Common myeloid progenitor, CD34-positive (primary cell): Measurements from ENCODE around the gene HLA-B. TPM values are rescaled to one million over a fixed set of nuclear protein-coding genes. Genes with fewer than 3 reads are reported as not detected.
A peak's percentile ranks its signal among the peaks of the same experiment; 100 is the strongest.
"Not testable (repeated sequence)": the region's sequence is repeated elsewhere in the genome, so short reads cannot be mapped to it uniquely, and the experiment has no call there.

Experiments used
- CTCF ChIA-PET: fragments of 350-600 bp; sonication (Branson Sonifier 250); formaldehyde crosslinking; loops from one replicate; lab custom pipeline; 2021; ENCODE audit warnings: antibody characterized with exemption; lab: Charles Lee
- POLR2A ChIA-PET: fragments of 350-600 bp; sonication (Branson Sonifier 250); formaldehyde crosslinking; loops from one replicate; lab custom pipeline; 2021; ENCODE audit warnings: antibody characterized with exemption; lab: Charles Lee
- DNase-seq, 3 donors: peaks; one replicate each; pipeline versions ENCODE4 v3.0.0 to v3.0.0-alpha.2; 2013
- H3K27ac ChIP-seq, 2 experiments: 1 replicate in 1 of 2; 2 replicates in 1 of 2; pipeline ENCODE4 v1.7.0; 2013; ENCODE audit warnings: inconsistent platforms in 2 of 2, low read length in 2 of 2, mild to moderate bottlenecking in 2 of 2, low read depth in 1 of 2, moderate library complexity in 1 of 2; ENCODE audit not compliant: severe bottlenecking in 2 of 2, insufficient read depth in 1 of 2, poor library complexity in 1 of 2
- H3K27me3 ChIP-seq, 5 experiments: replicated peaks in 2 of 5; 1 replicate in 3 of 5; 2 replicates in 2 of 5; pipeline versions ENCODE4 v1.6.1 to v1.7.0; 2013; ENCODE audit warnings: low read length in 4 of 5, mild to moderate bottlenecking in 2 of 5, moderate library complexity in 2 of 5, inconsistent platforms in 1 of 5; ENCODE audit not compliant: insufficient read depth in 5 of 5, control insufficient read depth in 4 of 5
- H3K36me3 ChIP-seq, 4 experiments: 1 replicate in 2 of 4; 2 replicates in 2 of 4; pipeline versions ENCODE4 v1.6.1 to v1.7.0; 2013; ENCODE audit warnings: low read length in 3 of 4, control low read depth in 1 of 4, mild to moderate bottlenecking in 1 of 4; ENCODE audit not compliant: control insufficient read depth in 4 of 4, insufficient read depth in 4 of 4
- H3K4me1 ChIP-seq, 4 experiments: 1 replicate in 3 of 4; 2 replicates in 1 of 4; pipeline versions ENCODE4 v1.6.1 to v1.7.1; 2013; ENCODE audit warnings: low read length in 3 of 4, mild to moderate bottlenecking in 3 of 4, control low read depth in 1 of 4, inconsistent platforms in 1 of 4, moderate library complexity in 1 of 4; ENCODE audit not compliant: control insufficient read depth in 4 of 4, insufficient read depth in 4 of 4; ENCODE audit errors: control extremely low read depth in 1 of 4
- H3K4me3 ChIP-seq, 7 experiments: 1 replicate in 4 of 7; 2 replicates in 3 of 7; pipeline versions ENCODE4 v1.5.1 to v1.7.0; 2013; ENCODE audit warnings: mild to moderate bottlenecking in 7 of 7, low read length in 6 of 7, moderate library complexity in 6 of 7, inconsistent platforms in 2 of 7, low read depth in 2 of 7, control low read depth in 1 of 7; ENCODE audit not compliant: insufficient read depth in 4 of 7, control insufficient read depth in 1 of 7; ENCODE audit errors: extremely low read depth in 1 of 7
- H3K9me3 ChIP-seq, 5 experiments: 1 replicate in 4 of 5; 2 replicates in 1 of 5; pipeline versions ENCODE4 v1.6.1 to v1.7.1; 2013; ENCODE audit warnings: low read length in 4 of 5, mild to moderate bottlenecking in 2 of 5, inconsistent platforms in 1 of 5, low read depth in 1 of 5, moderate library complexity in 1 of 5; ENCODE audit not compliant: control insufficient read depth in 4 of 5, insufficient read depth in 2 of 5; ENCODE audit errors: control extremely low read depth in 1 of 5
- WGBS: methylation state at CpG from one replicate; pipeline ENCODE4 v1.1.5; 2013; ENCODE audit not compliant: insufficient coverage; 5-methylcytosine and 5-hydroxymethylcytosine counted together
- polyA plus RNA-seq: library from polyadenylated mRNA; unstranded; fragments of 120-200 nt; gene quantifications from one replicate; pipeline ENCODE4 v1.2.1, GENCODE V29; 2013

Gene HLA-B
- 2,219 TPM for polyA plus RNA-seq

- ChIA-PET POLR2A (interaction anchor here (0.7 to 1.1 kb wide), 2 partner anchors 73 to 85 kb away, joined by 3 to 4 read pairs; partner anchors contain the start of gene HLA-C), CTCF (no interaction called here)
- Histone ChIP-seq H3K27me3 (no peaks in the 10 kb centered on the region), H3K9me3 (no peaks in the 10 kb centered on the region), H3K36me3 (peaks cover 6 to 27% (median 22%) of the 10 kb centered on the region in 4 experiments), H3K4me1 (peaks cover 4 to 37% (median 19%) of the 10 kb centered on the region in 4 experiments), H3K27ac (peak within 1 kb of the TSS; percentile 61 to 92), H3K4me3 (peak within 1 kb of the TSS; percentile 61 to 87 (median 75))
- peak; percentile 92 to 98 (median 94) for DNase-seq
- WGBS, result 0% methylated on average over 4 of the region's 39 CpGs
Observed at GRCh38 chr6:31356946-31357466, at the start of gene HLA-B. TSS of gene HLA-B (minus strand) at chr6:31357179. CDS start at chr6:31357158, 21 bp downstream.

- WGBS, result 88% methylated on average over 1 of the region's 5 CpGs
- no peak for DNase-seq
- Histone ChIP-seq H3K4me1 (peaks cover 4 to 39% (median 32%) of the 10 kb centered on the region in 4 experiments), H3K27me3 (no peaks in the 10 kb centered on the region), H3K4me3 (no peak overlapping the region), H3K9me3 (no peaks in the 10 kb centered on the region), H3K27ac (no peak overlapping the region), H3K36me3 (peaks cover 1 to 7% (median 4%) of the 10 kb centered on the region in 4 experiments)
- POLR2A ChIA-PET, result interaction anchor here (0.6 kb wide), 1 partner anchor 137 kb away, joined by 3 read pairs; no protein-coding TSS in a partner anchor
- CTCF ChIA-PET, result interaction anchor here (1.0 kb wide), 1 partner anchor 36 kb away, joined by 4 read pairs; no protein-coding TSS in a partner anchor
Observed at GRCh38 chr6:31405996-31406395, 49.0 kb upstream of the HLA-B start.

GRCh38 chr6:31404061-31404364 lies 47.0 kb upstream of the HLA-B start:
- H3K36me3 ChIP-seq, POLR2A ChIA-PET, DNase-seq, H3K27me3 ChIP-seq, H3K9me3 ChIP-seq: not testable (repeated sequence)
- 21% methylated on average over 10 of the region's 13 CpGs for WGBS
- CTCF ChIA-PET, result interaction anchor here (2.2 to 11.2 kb wide), 2 partner anchors 11 to 39 kb away, joined by 6 to 77 read pairs; no protein-coding TSS in a partner anchor
- H3K4me1 ChIP-seq, result peaks cover 7 to 42% (median 37%) of the 10 kb centered on the region in 4 experiments
- peak overlapping the region in 1 of 2 experiments; percentile 61 for H3K27ac ChIP-seq
- peak overlapping the region; percentile 55 to 88 (median 75) for H3K4me3 ChIP-seq

- peak within 1 kb of the TSS; percentile 55 to 88 (median 75) for H3K4me3 ChIP-seq
- 0% methylated on average over 53 of the region's 58 CpGs for WGBS
- H3K27me3 ChIP-seq, result no peaks in the 10 kb centered on the region
- ChIA-PET CTCF (interaction anchor here (1.2 to 11.2 kb wide), 5 partner anchors 10 to 90 kb away, joined by 3 to 77 read pairs (median 6); no protein-coding TSS in a partner anchor), POLR2A (no interaction called here)
- H3K36me3 ChIP-seq, result no peaks in the 10 kb centered on the region
- peak within 1 kb of the TSS in 1 of 2 experiments; percentile 61 for H3K27ac ChIP-seq
- no peaks in the 10 kb centered on the region for H3K9me3 ChIP-seq
- peak; percentile 63 to 82 (median 72) for DNase-seq
- peaks cover 7 to 46% (median 38%) of the 10 kb centered on the region in 4 experiments for H3K4me1 ChIP-seq
Observed at GRCh38 chr6:31403283-31404060, 46.5 kb upstream of the HLA-B start, which contains the start of gene MICA. TSS of gene MICA (plus strand) at chr6:31403595. CDS start at chr6:31403633, 38 bp downstream.

GRCh38 chr6:31402324-31403282 lies 45.6 kb upstream of the HLA-B start:
- peaks cover 7 to 46% (median 38%) of the 10 kb centered on the region in 4 experiments for H3K4me1 ChIP-seq
- CTCF ChIA-PET, result interaction anchor here (1.2 to 11.2 kb wide), 5 partner anchors 9 to 90 kb away, joined by 3 to 77 read pairs (median 6); no protein-coding TSS in a partner anchor

GRCh38 chr6:31401403-31401802 lies 44.4 kb upstream of the HLA-B start:
- DNase-seq, result peak in 2 of 3 donors; percentile 17 to 36
- Histone ChIP-seq H3K27ac (peak overlapping the region in 1 of 2 experiments; percentile 91), H3K36me3 (no peaks in the 10 kb centered on the region), H3K27me3 (no peaks in the 10 kb centered on the region), H3K9me3 (no peaks in the 10 kb centered on the region), H3K4me1 (peaks cover 7 to 49% (median 40%) of the 10 kb centered on the region in 4 experiments), H3K4me3 (peak overlapping the region in 5 of 7 experiments; percentile 85 to 95 (median 93))
- WGBS, result 33% methylated on average over 4 of the region's 4 CpGs
- CTCF ChIA-PET, result interaction anchor here (1.2 to 11.2 kb wide), 7 partner anchors 14 to 42 kb away, joined by 3 to 77 read pairs (median 6); no protein-coding TSS in a partner anchor
- POLR2A ChIA-PET, result no interaction called here

More at GRCh38 chr6:31402324-31403282, 45.6 kb upstream of the HLA-B start:
- Histone ChIP-seq H3K4me3 (peak overlapping the region; percentile 55 to 88 (median 75)), H3K36me3 (no peaks in the 10 kb centered on the region), H3K27ac (peak overlapping the region in 1 of 2 experiments; percentile 61), H3K27me3 (no peaks in the 10 kb centered on the region), H3K9me3 (no peaks in the 10 kb centered on the region)
- POLR2A ChIA-PET, result no interaction called here
- WGBS, result 3% methylated on average over 26 of the region's 27 CpGs
- DNase-seq, result peak in 2 of 3 donors; percentile 42 to 59
